LHCN-M2 (cell line): ENCODE data around the gene PTPRG. TPM values are rescaled to one million over a fixed set of nuclear protein-coding genes. Genes with fewer than 3 reads are reported as not detected.
A peak's percentile ranks its signal among the peaks of the same experiment; 100 is the strongest.

ENCODE experiments used
- DNase-seq: peaks from one replicate; pipeline ENCODE4 v3.0.0-alpha.2; 2012; ENCODE audit warnings: low read depth
- total RNA-seq: library from RNA; depleted of rRNA; stranded (reverse); fragments of >200 nt; gene quantifications from 2 replicates; pipeline ENCODE4 v1.2.3, GENCODE V29; 2014

PTPRG gene
- total RNA-seq, 1 experiment from 2014 or later, result 32.2 TPM

GRCh38 chr3:62252438-62253157 is 691.2 kb downstream of the PTPRG start:
- peak; percentile 3 for DNase-seq

DNA sequence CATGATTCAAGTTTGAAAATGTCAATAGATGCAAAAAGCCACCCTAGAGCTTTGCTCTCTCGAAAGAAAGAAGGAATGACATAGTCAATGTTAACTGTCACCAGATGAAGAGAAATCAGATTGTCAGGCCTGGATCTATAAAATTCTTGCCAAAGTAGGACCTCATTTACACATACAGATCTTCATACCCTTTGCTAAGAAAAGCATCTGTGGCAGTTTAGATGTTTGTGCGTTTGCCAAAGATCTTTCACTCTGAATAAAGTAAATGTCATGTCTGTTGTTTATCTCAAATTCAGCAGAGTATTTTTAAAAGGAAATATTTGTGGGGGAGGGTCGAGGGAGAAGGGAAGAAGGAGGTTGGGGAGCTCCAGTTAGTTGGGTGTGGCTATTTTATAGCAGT is 692.6 kb downstream of the PTPRG start:
- no peak for DNase-seq

GRCh38 chr3:62255758-62256157 is 694.4 kb downstream of the PTPRG start:
- DNase-seq, result no peak

- no peak for DNase-seq
Observed at GRCh38 chr3:62259924-62260323, 698.6 kb downstream of the PTPRG start.

- DNase-seq, result no peak
Observed at GRCh38 chr3:62260655-62261054, 699.3 kb downstream of the PTPRG start.

DNA sequence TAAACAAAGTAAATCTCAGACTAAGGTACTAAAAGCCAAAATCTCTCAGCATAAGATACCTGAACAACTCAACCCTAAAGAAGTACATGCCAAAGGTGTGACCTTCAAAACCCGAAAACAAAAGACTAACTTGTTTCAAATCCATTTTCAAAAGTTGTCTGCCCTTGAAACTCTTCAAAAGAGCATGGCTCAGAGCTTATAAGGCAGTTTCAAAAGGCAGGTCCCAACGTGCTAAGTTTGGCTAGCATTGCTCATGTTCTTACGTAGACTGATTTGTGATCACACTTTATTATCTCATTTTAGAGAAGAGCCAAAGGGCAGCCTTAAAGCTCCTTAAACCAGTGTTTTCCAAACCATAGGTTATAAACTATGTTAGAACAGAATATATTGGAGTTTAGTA is 699.8 kb downstream of the PTPRG start:
- DNase-seq, result no peak

DNA sequence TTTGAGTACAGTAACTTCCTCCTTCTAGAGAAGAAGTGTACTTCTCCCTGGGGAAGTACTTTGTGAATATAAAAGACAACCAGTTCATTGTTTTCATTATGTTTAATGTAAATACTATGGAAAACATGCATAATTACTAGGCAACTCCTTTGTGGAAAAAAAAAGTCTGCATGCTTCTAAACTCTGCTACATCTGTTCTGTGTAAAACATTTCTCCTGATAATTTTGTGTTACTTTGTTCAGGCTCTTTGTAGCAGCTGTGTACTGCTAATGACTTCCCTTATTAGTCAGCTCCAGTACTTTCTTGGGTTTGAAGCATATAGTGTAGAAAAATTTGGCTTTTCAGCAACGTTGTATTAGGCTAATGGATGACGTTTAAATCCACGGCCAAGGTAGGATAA is 700.4 kb downstream of the PTPRG start:
- no peak for DNase-seq

- no peak for DNase-seq
Observed at GRCh38 chr3:62265528-62265927, 704.2 kb downstream of the PTPRG start.

- DNase-seq, result no peak
Observed at GRCh38 chr3:62266668-62267283, 705.4 kb downstream of the PTPRG start.

GRCh38 chr3:62276658-62277180 is 715.3 kb downstream of the PTPRG start:
- no peak for DNase-seq

DNA sequence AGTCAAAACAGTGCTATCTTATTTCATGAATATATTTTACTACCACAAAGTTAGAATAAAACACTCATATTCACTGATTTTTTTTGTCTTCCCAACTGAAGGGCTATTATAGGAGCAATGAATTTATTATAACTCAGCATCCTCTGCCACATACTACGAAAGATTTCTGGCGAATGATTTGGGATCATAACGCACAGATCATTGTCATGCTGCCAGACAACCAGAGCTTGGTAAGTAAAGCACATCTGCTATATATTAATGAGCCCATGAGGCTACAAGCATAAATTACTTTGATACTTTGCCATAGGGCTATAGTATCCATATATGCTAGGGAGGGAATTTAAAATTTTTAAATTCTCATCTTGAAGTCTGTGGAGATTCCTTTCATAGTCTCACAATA is 716.1 kb downstream of the PTPRG start:
- no peak for DNase-seq

- peak; percentile 9 for DNase-seq
Observed at GRCh38 chr3:62277986-62278385, 716.6 kb downstream of the PTPRG start.

- DNase-seq, result no peak
Observed at GRCh38 chr3:62281726-62282125, 720.4 kb downstream of the PTPRG start.

- DNase-seq, result no peak
Observed at GRCh38 chr3:62284442-62284841, 723.1 kb downstream of the PTPRG start.

DNA sequence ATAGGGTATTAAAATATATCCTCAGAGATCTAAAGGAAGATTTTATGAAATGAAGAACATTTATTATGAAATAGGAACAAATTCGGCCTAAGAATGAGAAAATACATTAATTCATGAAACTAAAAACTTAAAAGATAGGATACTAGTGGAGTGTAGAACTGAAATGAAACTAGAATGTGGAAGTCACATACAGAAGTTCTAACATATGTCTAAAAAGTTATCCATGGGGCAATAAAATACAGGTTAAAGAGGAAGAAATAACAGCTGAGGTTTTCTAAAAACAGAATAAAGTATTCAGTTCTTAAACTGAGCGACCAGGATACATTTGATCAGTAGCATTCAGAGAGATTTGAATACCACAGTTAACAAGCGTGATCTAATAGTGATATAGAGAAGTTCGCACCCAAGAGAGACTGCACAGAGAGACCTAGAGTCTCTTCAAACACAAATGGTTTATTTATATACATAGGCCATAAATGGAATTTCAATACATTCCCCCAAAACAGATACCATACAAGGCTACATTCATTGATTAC is 726.1 kb downstream of the PTPRG start:
- no peak for DNase-seq

DNA sequence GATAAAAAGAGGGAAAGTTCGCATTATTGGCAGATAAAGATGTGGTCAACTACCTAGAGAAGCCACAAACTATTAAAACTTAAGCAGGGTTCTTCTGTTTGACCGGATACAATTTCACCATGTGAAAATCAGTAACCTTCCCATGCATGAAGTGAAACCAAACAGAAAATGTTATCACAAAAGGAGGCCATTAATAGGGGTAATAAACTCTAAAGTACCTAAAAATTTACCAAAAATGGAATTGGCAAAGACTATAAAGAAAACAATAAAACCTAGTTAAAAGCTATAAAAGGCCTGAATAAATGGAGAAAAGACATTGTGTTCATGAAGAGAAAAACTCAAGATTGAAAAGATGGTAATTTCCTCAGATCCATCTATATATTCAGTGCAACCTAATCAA is 728.6 kb downstream of the PTPRG start:
- DNase-seq, result no peak

DNA sequence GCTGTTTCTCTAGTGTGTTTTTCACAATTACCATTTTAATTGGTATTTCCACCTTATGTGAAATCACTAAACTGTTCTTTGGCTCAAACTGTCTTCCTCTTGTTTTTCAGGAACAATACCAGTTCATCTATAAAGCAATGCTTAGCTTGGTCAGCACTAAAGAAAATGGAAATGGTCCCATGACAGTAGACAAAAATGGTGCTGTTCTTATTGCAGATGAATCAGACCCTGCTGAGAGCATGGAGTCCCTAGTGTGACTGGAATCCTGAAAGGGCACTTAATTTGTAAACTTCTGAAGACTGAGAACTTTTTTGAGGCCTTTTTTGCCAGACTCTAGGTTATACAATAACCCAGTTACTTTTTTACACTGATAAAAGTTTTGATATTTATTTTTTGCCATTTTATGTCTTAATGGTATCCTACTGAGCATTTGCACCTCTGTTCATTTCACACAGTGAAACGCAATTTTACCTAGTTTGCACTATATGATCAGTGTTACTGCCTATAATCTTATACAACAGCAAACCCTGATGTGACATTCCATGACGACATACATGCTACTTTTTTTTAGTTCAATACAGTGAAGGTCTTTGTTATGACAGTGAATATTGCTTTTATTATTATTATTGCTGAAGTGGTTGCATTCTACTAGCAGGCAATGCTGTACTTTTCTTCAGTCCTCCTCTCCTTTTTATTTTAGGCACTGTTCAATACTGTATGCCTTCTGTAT is 731.8 kb downstream of the PTPRG start:
- no peak for DNase-seq

DNA sequence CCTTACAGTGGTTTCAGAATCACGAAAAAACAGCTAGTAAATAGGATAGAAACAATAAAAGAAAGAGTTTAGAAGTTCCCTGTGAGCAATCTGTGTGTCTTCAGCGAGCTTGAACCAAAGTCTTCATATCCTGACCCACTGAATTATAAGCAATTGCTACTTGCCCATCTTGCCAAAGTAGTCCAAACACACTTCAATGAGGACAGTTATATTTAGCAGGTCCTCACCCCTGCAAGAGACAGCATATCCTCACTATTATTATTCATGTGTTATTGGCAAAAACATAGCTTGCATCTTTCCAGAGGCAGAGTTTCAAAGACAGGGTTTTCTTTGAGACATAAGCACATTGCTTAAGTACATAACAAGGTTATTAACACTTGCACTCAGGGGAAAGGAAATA is 734.2 kb downstream of the PTPRG start:
- DNase-seq, result no peak

GRCh38 chr3:62300617-62301016 is 739.2 kb downstream of the PTPRG start:
- no peak for DNase-seq

DNA sequence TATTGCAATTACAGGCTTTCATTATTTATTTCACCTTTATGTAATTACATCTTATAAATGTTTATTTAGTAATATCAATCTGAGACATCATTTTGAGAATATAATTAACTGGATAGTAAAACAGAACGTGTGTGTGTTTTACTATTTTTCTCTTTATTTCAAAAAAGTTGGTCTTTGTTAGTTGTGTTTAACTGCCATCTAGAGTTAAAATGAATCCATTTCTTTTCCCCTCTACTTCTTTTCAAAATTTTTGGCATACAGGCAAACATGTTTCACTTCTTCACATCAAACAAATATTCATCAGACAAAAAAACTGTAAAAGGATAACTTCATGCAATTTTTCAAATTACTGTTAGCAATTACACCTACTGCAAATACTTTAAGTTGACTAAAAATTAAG is 750.8 kb downstream of the PTPRG start:
- no peak for DNase-seq

DNA sequence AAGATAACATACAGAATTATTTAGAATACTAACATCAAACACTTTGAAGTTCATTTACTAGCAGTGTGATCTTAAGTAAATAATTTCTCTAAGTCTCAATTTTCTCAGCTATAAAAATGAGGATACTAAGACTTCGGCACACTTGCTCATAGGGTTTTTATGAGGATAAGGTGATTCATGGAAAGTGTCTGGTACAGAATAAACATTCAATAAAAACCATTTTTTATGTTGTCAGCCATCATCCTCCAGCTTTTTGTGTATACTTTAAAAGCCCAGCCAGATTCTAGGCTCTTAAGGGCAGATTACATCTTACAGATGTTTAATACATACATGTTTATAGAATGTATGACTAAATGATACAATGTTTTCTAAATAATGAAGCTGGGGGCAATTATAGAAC is 755.2 kb downstream of the PTPRG start:
- no peak for DNase-seq

DNA sequence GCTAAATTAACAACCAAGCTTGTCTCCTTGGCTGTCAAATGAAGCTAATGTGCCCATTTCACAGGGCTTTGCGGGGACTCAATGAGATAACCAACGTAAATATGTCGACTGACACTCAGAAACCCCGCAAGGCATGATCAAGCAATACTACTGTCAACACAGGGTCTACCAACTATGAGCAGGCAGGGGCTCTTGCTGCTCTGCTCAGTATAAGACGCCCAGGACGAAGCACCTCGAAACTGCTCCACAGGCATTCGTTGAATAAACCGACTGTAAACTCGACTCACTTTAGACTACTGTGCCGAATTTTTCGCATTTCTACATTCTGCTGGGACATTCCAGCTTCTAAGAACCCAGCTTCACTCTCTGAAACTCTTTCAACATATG is 757.0 kb downstream of the PTPRG start:
- no peak for DNase-seq
